PC-3 (cell line): ENCODE measurements around the gene HINFP. TPM values are rescaled to one million over a fixed set of nuclear protein-coding genes. Genes with fewer than 3 reads are reported as not detected.

ENCODE experiments used
- ATAC-seq: fragments of 200-7000 bp; cut with Tn5 transposase; 2 replicates; pipeline ENCODE4 v1.9.1; 2020; ENCODE audit warnings: mild to moderate bottlenecking, moderate library complexity
- BruUV-seq: library from RNA; stranded (reverse); fragments of 400-500 nt; replicated peaks from 2 replicates; lab custom pipeline; 2021; lab: Mats Ljungman, UMichigan
- CTCF ChIA-PET: fragments of 300-600 bp; sonication (Branson Sonifier 250); formaldehyde crosslinking; loops from one replicate; lab custom pipeline; 2022; ENCODE audit warnings: antibody characterized with exemption; lab: Charles Lee
- POLR2A ChIA-PET: fragments of 300-600 bp; sonication (Branson Sonifier 250); formaldehyde crosslinking; loops from one replicate; lab custom pipeline; 2022; ENCODE audit warnings: antibody characterized with exemption; ENCODE audit not compliant: unreplicated experiment; lab: Charles Lee
- DNase-seq: peaks from one replicate; pipeline ENCODE4 v3.0.0-alpha.2; 2015
- H2AFZ ChIP-seq: fragments of 300-600 bp; sonication (generic); 2 replicates; pipeline ENCODE4 v1.6.0; 2016; ENCODE audit warnings: antibody characterized with exemption, low read length
- H3F3A ChIP-seq: fragments of 300-600 bp; sonication (generic); one replicate; pipeline ENCODE4 v1.6.0; 2017; ENCODE audit warnings: antibody characterized with exemption, low read length, control low read depth, mild to moderate bottlenecking; ENCODE audit not compliant: unreplicated experiment
- H3K27ac ChIP-seq: fragments of 300-600 bp; sonication (generic); 2 replicates; pipeline ENCODE4 v1.5.1; 2016; ENCODE audit warnings: mild to moderate bottlenecking, low read length
- H3K27me3 ChIP-seq: fragments of 300-600 bp; sonication (generic); 2 replicates; pipeline ENCODE4 v1.6.1; 2016; ENCODE audit warnings: low read length, mixed read lengths
- H3K36me3 ChIP-seq: fragments of 300-600 bp; sonication (generic); 2 replicates; pipeline ENCODE4 v1.6.1; 2016; ENCODE audit warnings: low read depth, mixed run types, low read length, mixed read lengths
- H3K4me1 ChIP-seq: fragments of 300-600 bp; sonication (generic); 2 replicates; pipeline ENCODE4 v1.5.1; 2016; ENCODE audit warnings: low read length; ENCODE audit not compliant: insufficient read depth
- H3K4me2 ChIP-seq: fragments of 300-600 bp; sonication (generic); 2 replicates; pipeline ENCODE4 v1.6.0; 2016; ENCODE audit warnings: low read length
- H3K4me3 ChIP-seq: fragments of 300-600 bp; sonication (generic); 2 replicates; pipeline ENCODE4 v1.5.1; 2016; ENCODE audit warnings: mild to moderate bottlenecking, low read length, mixed read lengths
- H3K79me2 ChIP-seq: fragments of 300-600 bp; sonication (generic); 2 replicates; pipeline ENCODE4 v1.6.1; 2017; ENCODE audit warnings: low read length, mixed read lengths
- H3K9ac ChIP-seq: fragments of 300-600 bp; sonication (generic); 2 replicates; pipeline ENCODE4 v1.6.0; 2016; ENCODE audit warnings: mild to moderate bottlenecking, low read length
- H3K9me2 ChIP-seq: fragments of 300-600 bp; sonication (generic); replicated peaks from 2 replicates; pipeline ENCODE4 v1.6.1; 2016; ENCODE audit warnings: mixed run types, low read length, mixed read lengths
- H3K9me3 ChIP-seq: fragments of 300-600 bp; sonication (generic); 2 replicates; pipeline ENCODE4 v1.6.1; 2016; ENCODE audit warnings: low read length, mixed read lengths
- H4K20me1 ChIP-seq: fragments of 300-600 bp; sonication (generic); 2 replicates; pipeline ENCODE4 v1.6.1; 2016; ENCODE audit warnings: low read length, mixed read lengths
- EZH2 ChIP-seq: fragments of 300-600 bp; sonication (generic); IDR thresholded peaks from one replicate; pipeline ENCODE4 v1.6.1; 2017; ENCODE audit warnings: antibody characterized with exemption, mild to moderate bottlenecking, low read length; ENCODE audit not compliant: unreplicated experiment
- EZH2phosphoT487 ChIP-seq: fragments of 300-600 bp; sonication (generic); IDR thresholded peaks from 2 replicates; pipeline ENCODE4 v1.6.1; 2018; ENCODE audit warnings: mild to moderate bottlenecking, antibody characterized with exemption, low read length, borderline replicate concordance
- intact Hi-C: fragments of 100-400 bp; cut with micrococcal nuclease; formaldehyde crosslinking; loops from 2 replicates; pipeline ENCODE4 v1.9.0; 2023
- total RNA-seq: library from RNA; depleted of rRNA; stranded (reverse); fragments of >200 nt; gene quantifications from 2 replicates; pipeline ENCODE4 v1.2.3, GENCODE V29; 2014
- TF ChIP-seq, protein P1 (sequence below): fragments of 300-600 bp; sonication (generic); conservative IDR thresholded peaks from 2 replicates; pipeline ENCODE4 v1.5.1; 2017; ENCODE audit warnings: antibody characterized with exemption, low read depth, mild to moderate bottlenecking, low read length

The HINFP gene
- total RNA-seq, 1 experiment from 2014 or later, result 24.7 TPM

DNA sequence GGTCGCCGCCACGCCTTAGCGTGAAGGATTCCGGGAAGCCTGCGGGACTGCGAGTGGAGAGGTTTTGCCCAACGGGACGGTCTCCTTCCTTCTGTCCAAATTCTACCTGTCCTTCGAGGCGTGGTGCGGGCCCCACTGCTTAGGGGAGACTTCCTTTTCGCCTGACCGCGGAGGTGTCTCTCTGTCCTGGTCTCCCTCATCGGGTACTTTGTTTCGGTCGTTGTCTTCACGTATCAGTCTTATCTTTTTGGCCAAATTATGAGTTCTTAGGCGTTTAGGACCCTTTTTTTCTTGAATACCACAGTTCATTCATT, 388 bp downstream of the HINFP start:
- Histone ChIP-seq H4K20me1 (no peaks in the 10 kb centered on the region), H3K9me3 (no peaks in the 10 kb centered on the region), H3K4me3 (peak overlapping the region; percentile 91), H3K27me3 (no peaks in the 10 kb centered on the region), H3F3A (no peaks in the 10 kb centered on the region), H3K4me2 (peak overlapping the region; percentile 84), H3K27ac (no peak overlapping the region), H3K79me2 (peaks cover 29% of the 10 kb centered on the region), H2AFZ (peak overlapping the region; percentile 87), H3K4me1 (peaks cover 15% of the 10 kb centered on the region), H3K36me3 (peaks cover 7% of the 10 kb centered on the region; the same call in 1 of the 2 replicates), H3K9ac (peak overlapping the region; percentile 79), H3K9me2 (no peaks in the 10 kb centered on the region)
- BruUV-seq, result TSS peak; percentile 79
- DNase-seq, result no peak
- CTCF ChIA-PET, result interaction anchor here (0.6 to 1.1 kb wide), 3 partner anchors 19 to 259 kb away, joined by 3 to 8 read pairs (median 3); partner anchors contain the start of gene DPAGT1
- POLR2A ChIA-PET, result interaction anchor here (0.5 to 1.3 kb wide), 6 partner anchors 15 to 121 kb away, joined by 3 to 14 read pairs (median 4); partner anchors contain the start of gene C2CD2L
- intact Hi-C loops, result loop anchor here (1.0 to 2.0 kb wide), 2 partner anchors 13 to 21 kb away; partner anchors contain the start of gene DPAGT1
- TF ChIP-seq, protein P1, sequence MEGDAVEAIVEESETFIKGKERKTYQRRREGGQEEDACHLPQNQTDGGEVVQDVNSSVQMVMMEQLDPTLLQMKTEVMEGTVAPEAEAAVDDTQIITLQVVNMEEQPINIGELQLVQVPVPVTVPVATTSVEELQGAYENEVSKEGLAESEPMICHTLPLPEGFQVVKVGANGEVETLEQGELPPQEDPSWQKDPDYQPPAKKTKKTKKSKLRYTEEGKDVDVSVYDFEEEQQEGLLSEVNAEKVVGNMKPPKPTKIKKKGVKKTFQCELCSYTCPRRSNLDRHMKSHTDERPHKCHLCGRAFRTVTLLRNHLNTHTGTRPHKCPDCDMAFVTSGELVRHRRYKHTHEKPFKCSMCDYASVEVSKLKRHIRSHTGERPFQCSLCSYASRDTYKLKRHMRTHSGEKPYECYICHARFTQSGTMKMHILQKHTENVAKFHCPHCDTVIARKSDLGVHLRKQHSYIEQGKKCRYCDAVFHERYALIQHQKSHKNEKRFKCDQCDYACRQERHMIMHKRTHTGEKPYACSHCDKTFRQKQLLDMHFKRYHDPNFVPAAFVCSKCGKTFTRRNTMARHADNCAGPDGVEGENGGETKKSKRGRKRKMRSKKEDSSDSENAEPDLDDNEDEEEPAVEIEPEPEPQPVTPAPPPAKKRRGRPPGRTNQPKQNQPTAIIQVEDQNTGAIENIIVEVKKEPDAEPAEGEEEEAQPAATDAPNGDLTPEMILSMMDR, result no peak
- no peak for TF ChIP-seq EZH2phosphoT487
- no peak for TF ChIP-seq EZH2
- no peak; the same call in 1 of the 2 replicates for ATAC-seq

DNA sequence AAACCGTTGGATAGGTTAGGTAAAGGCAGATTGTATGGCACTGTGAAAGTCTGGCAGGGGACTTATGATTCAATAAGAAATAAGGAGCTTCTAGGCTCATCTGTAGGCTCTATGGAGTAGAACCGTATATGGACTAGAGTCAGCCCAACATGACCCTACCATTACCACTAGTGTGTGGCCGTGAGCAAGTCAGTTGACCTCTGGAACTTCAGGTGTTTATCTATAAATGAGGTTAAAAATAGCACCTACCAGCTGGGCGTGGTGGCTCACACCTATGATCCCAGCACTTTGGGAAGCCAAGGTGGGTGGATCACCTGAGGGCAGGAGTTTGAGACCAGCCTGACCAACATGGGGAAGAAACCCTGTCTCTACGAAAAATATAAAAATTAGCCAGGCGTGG, 4.4 kb downstream of the HINFP start:
- Histone ChIP-seq H4K20me1 (no peaks in the 10 kb centered on the region), H3K4me1 (peaks cover 8% of the 10 kb centered on the region), H3K9me3 (no peaks in the 10 kb centered on the region), H3K27me3 (no peaks in the 10 kb centered on the region), H3K36me3 (peaks cover 7% of the 10 kb centered on the region; the same call in 1 of the 2 replicates), H3K9me2 (no peaks in the 10 kb centered on the region), H3K4me2 (no peak overlapping the region), H3F3A (no peaks in the 10 kb centered on the region), H3K79me2 (peaks cover 29% of the 10 kb centered on the region), H3K9ac (no peak overlapping the region), H3K27ac (no peak overlapping the region), H2AFZ (no peak overlapping the region), H3K4me3 (no peak overlapping the region)
- DNase-seq, result no peak
- ATAC-seq, result no peak
- CTCF ChIA-PET, result no interaction called here
- BruUV-seq, result no TSS peak
- POLR2A ChIA-PET, result no interaction called here
- intact Hi-C loops, result no loop called here
- TF ChIP-seq EZH2 (no peak), EZH2phosphoT487 (no peak)
- TF ChIP-seq, protein P1, result no peak

DNA sequence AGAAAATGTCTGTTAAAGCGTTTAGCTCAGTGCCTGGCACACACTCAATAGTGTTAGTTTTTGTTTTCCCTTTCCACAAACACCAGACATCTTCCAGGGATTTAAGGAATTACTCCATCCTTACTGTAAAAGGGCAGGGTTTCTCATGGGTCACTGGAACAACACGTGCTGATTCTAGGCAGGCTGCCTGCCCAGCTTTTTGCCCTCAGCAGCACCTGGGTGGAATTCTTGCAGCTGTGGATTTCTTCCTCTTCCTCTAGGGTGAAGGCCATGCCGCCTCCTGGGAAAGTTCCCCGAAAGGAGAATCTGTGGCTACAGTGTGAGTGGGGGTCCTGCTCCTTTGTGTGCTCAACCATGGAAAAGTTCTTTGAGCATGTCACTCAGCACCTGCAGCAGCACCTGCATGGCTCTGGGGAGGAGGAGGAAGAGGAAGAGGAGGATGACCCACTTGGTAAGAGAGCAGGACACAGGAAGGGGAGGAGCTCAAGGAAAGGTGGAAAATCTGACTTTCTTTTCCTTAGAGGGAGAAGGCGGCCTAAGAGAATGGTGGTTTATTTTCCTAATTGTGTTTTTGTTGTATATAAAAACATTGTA, 5.4 kb downstream of the HINFP start:
- no peaks in the 10 kb centered on the region for H3F3A ChIP-seq
- H3K27ac ChIP-seq, result no peak overlapping the region
- no peak overlapping the region for H2AFZ ChIP-seq
- H3K27me3 ChIP-seq, result no peaks in the 10 kb centered on the region
- BruUV-seq, result no TSS peak
- peaks cover 25% of the 10 kb centered on the region for H3K79me2 ChIP-seq
- no peak for TF ChIP-seq EZH2phosphoT487
- TF ChIP-seq EZH2, result no peak
- TF ChIP-seq, protein P1, result no peak
- intact Hi-C loops, result no loop called here
- ATAC-seq (no peak), DNase-seq (no peak)
- no peaks in the 10 kb centered on the region for H4K20me1 ChIP-seq
- CTCF ChIA-PET, result interaction anchor here (0.5 kb wide), 1 partner anchor 79 kb away, joined by 4 read pairs; the partner anchor contains the start of gene CBL
- H3K4me1 ChIP-seq, result peaks cover 6% of the 10 kb centered on the region
- peaks cover 12% of the 10 kb centered on the region; the same call in 1 of the 2 replicates for H3K36me3 ChIP-seq
- no peak overlapping the region for H3K4me2 ChIP-seq
- H3K4me3 ChIP-seq, result no peak overlapping the region
- no peak overlapping the region for H3K9ac ChIP-seq
- no peaks in the 10 kb centered on the region for H3K9me3 ChIP-seq
- H3K9me2 ChIP-seq, result no peaks in the 10 kb centered on the region
- POLR2A ChIA-PET, result no interaction called here
